ENCODE measurements around the gene PIGA.

The PIGA gene, protein sequence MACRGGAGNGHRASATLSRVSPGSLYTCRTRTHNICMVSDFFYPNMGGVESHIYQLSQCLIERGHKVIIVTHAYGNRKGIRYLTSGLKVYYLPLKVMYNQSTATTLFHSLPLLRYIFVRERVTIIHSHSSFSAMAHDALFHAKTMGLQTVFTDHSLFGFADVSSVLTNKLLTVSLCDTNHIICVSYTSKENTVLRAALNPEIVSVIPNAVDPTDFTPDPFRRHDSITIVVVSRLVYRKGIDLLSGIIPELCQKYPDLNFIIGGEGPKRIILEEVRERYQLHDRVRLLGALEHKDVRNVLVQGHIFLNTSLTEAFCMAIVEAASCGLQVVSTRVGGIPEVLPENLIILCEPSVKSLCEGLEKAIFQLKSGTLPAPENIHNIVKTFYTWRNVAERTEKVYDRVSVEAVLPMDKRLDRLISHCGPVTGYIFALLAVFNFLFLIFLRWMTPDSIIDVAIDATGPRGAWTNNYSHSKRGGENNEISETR

DNA sequence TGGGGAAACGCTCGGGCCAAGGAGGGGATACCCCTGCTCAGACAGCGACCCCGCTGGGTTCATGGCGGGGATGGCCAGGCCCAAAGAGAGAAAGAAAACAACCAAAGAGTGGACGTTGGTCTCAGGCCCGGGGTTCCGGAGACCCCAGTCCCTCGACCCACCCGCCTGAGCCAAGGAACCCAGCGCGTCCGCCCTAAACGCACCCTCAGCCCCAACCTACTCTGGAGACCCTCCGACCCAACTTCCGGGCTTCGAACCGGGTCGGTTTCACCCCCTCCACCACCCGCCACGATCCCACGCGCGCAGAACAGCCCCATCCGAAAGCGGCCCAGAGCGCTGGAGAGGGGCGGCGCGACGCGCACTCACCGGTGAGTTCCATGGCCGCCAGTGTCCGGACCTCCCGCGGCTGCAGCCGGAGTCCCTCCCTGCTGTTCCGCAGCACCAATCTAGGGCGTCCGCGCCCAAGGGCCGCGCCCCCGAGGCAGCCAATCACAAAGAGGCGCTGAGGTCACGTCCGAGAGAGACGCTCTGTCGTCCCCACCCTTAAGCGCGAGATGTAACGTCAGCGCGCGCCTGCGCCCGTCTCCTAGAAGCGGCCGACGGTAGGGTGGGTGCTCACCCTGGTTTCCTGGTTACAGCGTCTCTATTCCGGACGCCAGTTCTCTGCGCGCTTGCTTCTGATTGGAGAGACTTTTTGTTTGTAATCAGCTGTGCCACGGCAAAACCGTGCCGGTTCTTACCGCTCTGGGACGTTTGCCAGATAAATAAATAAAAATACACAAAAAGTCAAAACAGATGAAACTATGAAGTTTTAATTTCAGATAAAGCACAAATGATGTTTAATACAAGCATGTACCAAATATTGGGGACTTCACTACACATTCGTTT lies at the start of gene PIGA:
PIGA (minus strand) TSS at position 389 of the 888 bp plus-strand sequence. CDS start 3,593 bp downstream, outside the sequence.
- FAIRE-seq (peak; percentile 92), DNase-seq (ENCODE audit: low spot score) (peak; percentile 86)

DNA sequence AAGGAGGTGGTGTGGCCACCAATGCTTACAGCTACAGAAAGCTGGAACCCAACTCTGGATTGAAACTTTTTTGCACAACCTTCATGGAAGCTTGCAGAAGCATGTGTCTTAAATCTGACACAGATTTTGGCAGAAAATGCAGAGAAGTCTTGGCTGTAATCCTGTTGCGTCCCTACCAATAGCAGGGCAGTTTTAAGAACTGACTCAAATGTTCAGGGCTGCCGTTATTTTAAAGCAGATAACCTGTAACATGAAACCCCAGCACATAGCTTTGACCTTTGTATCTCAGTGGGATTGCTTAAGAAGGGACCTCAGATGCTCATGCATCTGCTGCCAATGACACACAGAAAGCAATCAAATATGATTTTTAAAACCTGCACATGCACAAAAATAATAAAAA lies 49.0 kb upstream of the PIGA start, which contains the start of gene VEGFD:
VEGFD (minus strand) TSS at position 110 of the 400 bp plus-strand sequence. CDS start 467 bp downstream, outside the sequence.
- no peak for DNase-seq (ENCODE audit: low spot score)
- FAIRE-seq = no peak

DNA sequence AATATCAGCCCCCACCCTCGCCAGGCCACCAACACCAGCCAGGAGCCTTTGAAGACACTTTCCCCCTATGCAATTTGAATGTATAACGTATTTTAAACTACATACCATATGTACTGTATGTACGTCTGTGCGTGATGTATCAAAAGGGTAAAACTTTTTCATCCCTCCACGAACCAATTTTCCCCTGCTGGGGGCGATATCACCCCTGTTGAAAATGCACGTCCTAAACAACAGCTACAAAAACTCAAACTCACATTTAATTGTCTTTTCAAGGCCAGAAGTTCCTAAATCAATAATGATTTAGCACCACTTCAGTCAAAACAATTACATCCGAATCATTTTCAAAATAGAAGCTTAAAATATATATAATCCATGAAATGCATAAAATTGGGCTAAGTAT lies 47.5 kb upstream of the PIGA start:
- FAIRE-seq (no peak), DNase-seq (ENCODE audit: low spot score) (no peak)

DNA sequence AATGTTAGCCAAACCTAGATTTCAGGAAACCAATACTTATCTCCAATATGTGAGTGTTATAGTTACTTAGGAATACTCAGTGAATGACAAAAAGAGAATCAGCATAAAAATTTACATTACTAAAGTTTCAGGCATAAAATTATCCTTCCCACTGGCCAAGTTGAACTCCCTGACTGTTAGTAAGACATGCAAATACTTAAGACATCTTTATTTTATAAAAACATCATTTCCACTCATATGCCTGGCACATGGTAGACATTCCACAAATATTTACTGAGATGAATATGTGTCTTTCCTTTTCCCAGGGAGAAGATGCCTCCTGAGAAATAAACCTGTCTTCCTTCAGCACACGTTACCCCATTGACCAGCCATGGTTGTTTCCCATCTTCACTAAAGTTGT lies 41.6 kb upstream of the PIGA start:
- FAIRE-seq (no peak), DNase-seq (ENCODE audit: low spot score) (no peak)

DNA sequence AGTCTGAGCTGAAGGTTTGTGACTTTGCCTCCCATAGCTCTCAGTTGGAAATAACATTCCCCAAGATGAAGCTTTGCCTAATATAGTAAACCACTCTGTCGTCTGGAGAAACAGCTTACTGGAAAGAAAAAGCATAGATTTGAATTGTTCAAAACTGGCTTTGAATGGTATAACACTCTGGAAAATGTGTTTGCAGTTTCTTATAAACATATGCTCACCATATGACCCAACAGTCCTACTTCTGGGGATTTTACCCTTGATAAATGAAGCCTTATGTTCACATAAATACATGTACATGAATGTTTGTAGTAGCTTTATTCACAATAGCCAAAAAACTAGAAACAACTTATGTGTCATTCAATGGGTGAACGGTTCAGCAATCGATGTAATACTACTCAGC lies 38.7 kb upstream of the PIGA start:
- no peak for FAIRE-seq
- DNase-seq (ENCODE audit: low spot score) = no peak

DNA sequence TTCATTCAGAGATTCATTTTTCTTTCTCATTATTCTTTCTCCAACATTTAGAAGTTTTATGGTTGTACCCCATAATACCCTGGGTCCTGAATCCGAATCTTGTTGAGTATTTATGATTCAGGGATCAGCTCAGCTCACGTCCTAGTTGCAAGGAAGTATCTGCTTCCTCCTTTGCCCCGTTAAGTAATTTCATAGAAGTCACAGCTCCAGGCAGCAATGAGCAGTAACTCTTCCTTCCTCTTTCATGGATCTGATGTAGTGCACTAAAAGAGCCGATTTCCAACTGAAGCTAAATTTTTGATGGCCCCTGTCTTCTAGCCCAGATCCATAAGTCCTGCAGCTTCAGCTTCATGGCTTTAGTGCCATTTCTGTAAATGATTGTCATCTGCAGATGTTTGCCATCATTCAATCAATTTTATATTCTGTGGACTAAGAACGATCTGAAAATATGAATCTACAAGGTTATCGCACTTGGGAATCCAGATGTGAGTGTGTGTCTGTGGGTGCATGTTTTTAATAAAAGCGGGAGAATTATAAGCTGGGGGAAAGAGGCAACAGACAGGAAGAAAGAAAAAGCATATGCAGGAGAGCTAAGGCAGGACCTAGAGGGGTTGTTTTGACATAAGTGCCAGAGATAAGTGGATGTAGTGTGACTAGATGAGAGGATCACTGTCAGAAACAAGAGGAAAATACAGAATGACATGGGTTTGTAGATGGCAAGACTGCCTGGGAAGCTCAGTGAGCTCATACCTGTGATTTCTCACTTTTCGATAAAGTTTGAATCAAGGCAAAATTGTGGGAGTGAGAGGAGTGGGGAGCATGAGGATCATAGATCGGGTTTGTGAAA lies 31.4 kb upstream of the PIGA start:
- no peak for FAIRE-seq

DNA sequence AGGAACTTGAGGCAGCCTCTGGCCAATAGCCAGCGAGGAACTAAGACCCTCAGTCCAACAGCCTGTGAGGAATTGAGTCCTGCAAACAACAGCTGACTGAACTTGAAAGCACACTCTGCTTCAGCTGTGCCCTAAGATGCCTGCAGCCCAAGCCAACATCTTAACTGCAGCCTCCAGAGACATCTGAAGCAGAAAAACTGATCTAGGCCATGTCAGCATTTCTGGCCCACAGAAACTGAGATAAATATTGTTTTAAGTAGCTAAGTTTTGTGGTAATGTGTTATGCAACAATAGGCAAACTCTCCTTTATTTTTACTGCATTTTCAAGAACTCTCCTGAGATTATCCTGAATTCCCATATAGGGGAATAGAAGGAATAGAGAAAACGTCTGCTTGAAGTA lies 24.4 kb upstream of the PIGA start:
- FAIRE-seq (no peak), DNase-seq (ENCODE audit: low spot score) (no peak)

More for the DNA sequence above, 31.4 kb upstream of the PIGA start:
- DNase-seq (ENCODE audit: low spot score) = no peak

DNA sequence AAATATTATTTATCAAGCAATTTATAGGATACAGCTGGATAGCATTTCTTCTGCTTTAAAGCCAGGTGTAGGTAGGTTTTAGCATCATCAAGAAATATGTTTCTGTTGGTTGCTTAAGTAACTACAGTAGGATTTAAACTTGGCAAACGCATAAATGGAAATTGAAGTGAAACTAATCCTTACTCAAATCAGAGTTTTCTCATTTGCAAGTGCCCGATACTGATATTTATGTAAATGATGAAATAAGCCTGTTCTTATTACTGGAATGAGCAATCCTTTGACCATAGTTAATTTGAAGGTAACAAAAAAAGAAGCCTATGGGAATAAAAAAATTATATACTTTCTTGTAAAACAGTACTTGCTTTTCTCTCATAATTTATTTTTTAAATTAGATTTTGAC lies 23.2 kb upstream of the PIGA start:
- DNase-seq (ENCODE audit: low spot score) = no peak
- FAIRE-seq = no peak

DNA sequence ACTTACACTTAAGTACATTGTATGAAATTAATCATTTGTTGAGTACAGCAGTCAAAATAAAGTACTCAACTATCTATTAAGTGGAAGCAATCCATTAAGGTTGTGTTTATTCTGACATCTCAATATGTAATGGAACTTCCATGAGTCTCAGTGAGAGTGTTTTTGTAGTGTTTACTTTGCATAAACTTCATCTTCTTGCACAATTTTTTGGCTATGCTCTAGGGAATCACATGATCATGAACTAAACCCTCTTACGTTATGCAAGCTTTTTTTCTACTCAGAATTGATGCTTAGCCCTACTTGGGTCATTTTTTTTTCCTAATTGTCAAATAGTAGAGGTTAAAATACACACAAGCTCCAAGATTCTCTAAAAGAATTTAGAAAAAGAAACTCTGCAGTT lies 21.1 kb upstream of the PIGA start:
- no peak for DNase-seq (ENCODE audit: low spot score)
- no peak for FAIRE-seq

DNA sequence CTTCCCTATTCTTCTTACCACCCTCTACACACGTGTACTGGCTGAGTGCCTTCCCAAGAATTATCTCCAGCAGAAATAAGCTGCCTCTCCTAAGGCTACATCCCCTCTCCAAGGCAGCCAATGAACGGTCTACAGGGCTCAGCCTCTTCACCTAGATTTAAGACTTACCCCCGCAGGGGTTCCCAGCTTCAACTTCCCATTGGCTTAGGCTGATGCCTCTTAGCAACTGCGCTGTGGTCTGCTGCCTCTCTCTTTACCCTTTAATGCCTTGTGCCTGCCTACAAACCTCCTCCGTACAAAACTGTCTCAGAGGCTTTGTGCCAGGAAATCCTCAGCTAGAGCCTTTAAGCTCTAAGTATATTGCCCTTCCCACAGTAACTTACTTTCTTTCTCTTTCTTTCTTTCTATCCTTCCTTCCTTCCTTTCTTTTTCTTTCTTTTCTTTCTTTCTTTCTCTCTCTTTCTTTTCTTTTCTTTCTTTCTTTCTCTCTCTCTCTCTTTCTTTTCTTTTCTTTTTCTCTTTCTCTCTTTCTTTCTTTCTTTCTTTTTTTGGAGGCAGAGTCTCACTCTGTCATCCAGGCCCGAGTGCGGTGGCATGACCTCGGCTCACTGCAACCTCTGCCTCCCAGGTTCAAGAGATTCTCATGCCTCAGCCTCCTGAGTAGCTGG lies 15.1 kb upstream of the PIGA start:
- DNase-seq (ENCODE audit: low spot score) (no peak), FAIRE-seq (no peak)

DNA sequence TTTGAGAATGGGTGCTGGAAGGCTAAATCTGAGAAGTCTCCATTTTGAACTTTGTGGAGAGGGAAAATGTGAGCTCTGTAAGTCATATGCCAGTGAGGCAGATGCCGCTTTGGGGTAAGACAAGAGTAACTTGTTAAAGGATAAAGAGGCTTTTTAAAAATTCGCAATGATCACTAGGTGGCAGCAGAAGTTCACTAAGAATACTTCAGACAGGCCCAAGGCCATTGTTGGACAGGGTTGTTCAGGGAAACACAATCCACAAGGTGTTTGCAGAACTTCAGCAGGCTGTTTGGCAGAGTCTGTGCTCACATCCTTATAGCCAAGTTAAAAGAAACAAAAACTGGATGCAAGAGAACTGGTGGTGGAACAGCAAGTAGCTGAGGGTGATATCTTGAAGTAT lies 13.7 kb upstream of the PIGA start:
- FAIRE-seq (peak; percentile 25), DNase-seq (ENCODE audit: low spot score) (peak; percentile 20)

DNA sequence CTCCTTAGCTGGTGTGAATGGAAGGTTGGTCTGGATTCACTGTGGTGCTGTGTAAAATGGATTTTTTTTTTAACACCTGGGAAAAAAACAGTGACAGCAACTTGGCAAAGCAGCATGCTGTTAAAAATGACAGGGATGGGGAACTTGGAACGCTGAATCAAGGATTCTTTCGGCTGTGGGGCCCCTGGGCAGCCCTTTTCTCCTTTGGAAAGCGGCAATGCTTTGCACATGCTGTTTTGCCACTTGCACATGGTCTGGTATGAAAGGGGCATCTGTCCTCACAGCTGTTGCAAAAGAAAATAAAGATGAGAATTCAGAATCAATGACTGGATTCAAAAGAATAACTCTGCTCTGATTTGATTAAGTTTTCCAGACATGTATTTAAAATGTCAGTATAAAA lies 10.7 kb upstream of the PIGA start:
- FAIRE-seq (no peak), DNase-seq (ENCODE audit: low spot score) (no peak)

DNA sequence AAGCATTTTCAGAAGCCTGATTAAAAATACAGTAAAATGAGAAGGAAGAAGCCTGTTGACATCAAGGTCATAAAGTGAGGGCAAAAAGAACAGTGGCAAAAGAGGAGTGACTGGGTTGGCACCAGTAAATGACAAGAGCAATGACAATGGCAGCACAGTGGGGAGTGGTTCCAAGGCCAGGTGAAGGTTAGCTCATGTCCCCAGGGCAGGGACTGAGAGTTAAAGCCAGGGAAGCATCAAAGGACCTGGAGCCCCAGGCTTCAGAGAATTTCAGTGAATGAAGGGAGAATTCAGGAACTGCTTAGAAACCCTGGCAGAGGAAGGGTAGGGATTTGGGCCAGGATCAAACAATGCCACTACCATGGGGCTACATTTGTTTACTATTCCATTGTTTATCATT lies 8.8 kb upstream of the PIGA start:
- FAIRE-seq = no peak
- no peak for DNase-seq (ENCODE audit: low spot score)

DNA sequence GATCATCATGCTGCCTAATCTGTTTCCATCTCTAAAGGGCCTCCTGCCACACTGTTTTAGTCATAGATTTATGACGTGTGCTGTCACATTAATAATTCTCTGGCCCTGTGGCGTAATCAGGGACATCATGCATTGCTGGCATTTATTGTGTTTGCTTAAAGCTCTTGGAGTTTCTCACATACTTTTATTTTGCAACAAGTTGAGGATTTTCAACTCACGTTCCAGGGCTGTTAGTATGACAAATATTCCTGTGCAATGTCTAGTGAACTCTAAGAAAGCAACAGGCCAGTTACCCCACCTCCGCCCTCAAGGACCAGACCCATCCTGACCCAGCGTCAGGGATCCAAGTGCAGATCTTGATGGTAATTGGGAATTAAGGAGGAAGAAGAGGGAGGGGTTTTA lies 7.8 kb upstream of the PIGA start:
- DNase-seq (ENCODE audit: low spot score) (no peak), FAIRE-seq (no peak)

DNA sequence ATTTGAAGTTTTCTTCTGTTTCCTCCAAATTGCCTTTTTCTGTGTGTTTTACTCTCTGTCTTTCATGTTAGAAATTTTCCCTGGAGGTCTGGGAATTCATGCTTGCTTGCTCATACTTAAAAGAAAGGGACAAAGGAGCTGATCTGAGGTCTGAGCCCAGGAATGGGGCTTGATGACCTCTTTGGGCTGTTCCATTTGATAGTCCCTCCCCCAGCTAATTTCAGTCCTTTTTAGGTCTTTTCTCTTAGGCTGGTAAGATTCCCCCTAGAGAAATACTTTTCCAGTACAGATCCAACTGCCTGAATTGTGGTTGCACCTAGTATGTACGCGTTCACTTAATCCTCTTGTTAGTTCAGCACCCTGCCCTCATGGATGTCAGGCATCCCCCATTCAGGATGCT lies 5.5 kb upstream of the PIGA start:
- FAIRE-seq (no peak), DNase-seq (ENCODE audit: low spot score) (no peak)

DNA sequence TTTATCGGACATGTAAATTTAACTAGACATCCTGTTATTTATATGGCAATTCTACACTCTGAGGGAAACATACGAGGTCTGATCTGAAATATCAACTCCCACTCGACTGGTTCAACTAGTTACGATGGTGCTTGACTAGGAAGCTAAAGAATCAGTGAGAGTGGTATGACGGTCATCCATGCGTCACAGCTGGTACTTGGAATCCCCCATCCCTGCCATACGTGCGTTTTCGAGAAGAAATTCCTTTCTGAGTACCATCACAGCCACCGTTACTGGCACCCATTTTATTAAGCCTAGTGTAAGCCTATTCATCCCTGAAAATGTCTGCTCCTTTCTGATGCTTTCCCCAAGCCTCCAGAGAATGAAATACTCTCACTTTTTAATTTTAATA lies 695 bp upstream of the PIGA start:
- FAIRE-seq (no peak), DNase-seq (ENCODE audit: low spot score) (peak; percentile 17)

DNA sequence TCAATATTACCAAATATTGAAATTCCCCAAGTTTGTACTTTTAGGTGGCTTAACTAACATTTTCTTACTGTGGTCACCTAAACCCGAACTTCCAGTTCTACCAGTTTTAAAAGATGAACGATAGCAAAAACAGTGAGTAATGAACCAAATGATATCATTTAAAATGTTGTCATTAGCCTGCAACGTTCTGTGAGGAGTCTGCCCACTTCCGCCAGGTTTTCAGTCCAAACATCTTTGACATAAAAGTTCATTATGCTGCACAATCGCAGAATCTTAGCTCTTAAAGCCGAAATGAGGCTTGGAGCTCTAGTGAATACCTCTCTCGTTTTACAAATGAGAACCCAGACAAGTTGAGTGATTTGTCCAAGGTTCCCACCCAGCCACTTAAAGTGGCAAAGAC lies 762 bp downstream of the PIGA start:
- DNase-seq (ENCODE audit: low spot score) = peak; percentile 4
- no peak for FAIRE-seq

DNA sequence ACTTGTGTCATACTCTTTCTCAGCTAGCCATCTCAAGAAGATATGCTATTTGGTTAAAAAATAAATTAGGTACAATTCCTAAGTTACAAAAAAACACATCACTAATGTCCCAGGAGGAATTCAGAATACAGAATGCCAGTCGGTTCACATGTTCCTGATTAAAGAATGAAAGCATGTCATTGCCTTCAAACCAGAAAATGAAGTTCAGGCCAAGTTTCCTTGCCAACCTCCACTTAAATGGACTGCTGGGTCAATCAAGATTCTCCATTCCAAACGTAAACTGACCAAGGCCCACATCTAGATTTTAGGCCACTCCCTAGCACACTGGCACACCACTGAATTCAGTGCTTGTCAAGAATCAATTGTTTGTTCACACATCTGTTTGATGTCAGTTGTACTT lies 6.5 kb downstream of the PIGA start:
- no peak for FAIRE-seq
- DNase-seq (ENCODE audit: low spot score) = no peak

DNA sequence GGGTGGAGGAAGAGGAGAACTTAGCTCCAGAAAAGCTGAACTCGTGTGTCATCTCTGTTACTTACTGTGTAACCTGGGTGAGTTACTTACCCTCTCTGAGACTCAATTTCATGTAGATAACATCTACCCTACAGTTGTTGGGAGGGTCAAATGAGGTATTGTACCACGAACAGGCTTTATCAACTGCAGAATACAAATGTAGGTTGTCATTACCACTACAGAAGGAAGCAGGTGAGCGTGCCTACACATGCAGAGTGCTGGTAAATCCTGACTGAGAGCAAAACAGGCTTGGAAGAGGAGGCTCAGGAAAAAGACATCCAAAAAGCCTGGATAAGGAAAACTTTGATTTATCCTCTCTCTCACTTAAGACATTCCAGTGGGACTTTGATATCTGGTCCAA lies 7.2 kb downstream of the PIGA start:
- DNase-seq (ENCODE audit: low spot score) (no peak), FAIRE-seq (no peak)

DNA sequence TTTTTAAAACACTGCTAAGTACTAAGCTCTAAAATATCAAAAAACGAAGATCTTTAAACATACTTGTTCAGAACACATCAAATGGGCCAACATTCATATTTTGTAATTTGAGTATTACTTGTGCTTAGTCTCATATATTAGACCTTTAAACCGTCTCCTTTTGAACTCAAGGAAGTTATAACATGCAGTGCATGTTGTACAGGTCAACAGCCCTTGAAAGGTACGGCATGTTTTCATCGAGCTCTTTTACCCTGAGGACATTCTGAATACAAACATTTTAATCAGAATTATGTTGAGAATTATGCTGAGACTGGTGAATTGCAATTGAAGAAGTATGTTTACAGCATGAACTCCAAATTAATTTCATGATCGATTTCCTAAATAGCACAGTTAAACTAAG lies 12.9 kb downstream of the PIGA start:
- FAIRE-seq (no peak), DNase-seq (ENCODE audit: low spot score) (no peak)

DNA sequence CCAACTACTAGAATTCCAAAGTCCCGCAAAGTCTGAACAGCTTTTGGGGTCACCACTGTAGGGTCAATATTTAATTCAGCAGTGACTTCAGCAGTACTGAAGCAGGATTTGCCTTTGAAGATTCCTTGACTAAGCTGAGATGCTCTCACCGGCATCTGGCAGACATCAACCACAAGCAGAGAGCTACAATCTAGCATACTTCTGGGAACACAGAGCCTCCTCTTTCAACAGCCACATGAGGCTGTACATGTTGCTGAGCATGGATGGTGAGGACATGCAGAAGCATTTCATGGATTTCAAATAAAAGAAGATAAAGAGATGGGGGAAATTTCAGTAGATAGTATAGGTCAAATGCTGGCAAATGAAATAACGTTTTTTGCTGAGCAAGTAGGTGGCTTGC lies 13.3 kb downstream of the PIGA start:
- no peak for FAIRE-seq
- no peak for DNase-seq (ENCODE audit: low spot score)

All from RCC 7860 (cell line).